HG02885 (cell line): ENCODE measurements around the gene SLC41A1.

Source experiments
- ATAC-seq: cut with Tn5 transposase; IDR thresholded peaks from one replicate; pipeline ENCODE4 v1.9.1; 2021; ENCODE audit warnings: mild to moderate bottlenecking; ENCODE audit not compliant: unreplicated experiment, poor library complexity

SLC41A1 gene

DNA sequence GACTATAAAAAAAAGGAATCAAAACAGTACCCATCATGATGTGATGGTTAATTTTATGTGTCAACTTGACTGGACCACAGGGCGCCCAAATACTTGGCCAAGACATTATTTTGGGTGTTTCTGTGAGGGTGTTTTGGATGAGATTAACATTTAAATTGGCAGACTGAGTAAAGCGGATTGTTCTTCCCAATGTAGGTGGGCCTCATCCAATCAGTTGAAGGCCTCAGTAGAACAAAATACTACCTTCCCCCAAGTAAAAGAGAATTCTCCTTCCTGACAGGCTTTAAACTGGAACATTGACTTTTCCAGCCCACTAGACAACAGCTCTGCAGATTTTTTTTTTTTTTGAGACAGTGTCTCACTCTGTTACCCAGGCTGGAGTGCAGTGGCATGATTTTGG lies 48.4 kb downstream of the SLC41A1 start:
- no peak for ATAC-seq

DNA sequence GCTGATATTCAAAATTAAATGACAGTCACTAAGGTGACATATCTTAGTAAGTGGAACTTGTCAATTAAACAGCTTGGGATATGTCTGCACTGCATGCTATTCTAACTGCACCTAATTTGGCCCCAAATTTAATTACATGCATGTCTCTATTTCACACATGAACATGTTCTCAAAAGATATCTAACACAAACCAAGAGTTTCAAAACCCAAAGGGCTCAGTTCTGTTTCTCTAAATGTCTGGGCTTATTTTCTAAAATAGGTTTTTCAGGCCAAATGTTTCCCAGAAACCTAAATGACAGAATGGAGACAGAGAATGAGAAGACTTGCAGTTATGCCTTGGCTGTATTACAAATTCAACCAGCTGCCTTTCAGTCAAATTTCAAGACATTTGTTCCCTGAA lies 49.0 kb downstream of the SLC41A1 start:
- no peak for ATAC-seq

DNA sequence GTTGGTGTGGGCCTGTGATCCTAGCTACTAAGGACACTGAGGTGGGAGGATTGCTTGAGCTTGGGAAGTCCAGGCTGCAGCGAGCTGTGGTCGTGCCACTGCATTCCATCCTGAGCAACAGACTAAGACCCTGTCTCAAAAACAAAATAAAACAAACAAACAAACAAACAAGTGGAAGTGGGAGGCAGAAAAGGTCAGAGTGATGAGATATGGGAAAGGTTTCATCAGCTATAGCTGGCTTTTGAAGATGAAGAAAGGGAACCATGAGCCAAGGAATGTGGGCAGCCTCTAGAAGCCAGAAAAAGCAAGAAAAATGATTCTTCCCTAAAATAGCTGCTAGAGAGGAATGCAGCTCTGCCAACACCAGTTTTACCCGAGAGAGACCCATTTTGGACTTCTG lies 52.4 kb downstream of the SLC41A1 start:
- ATAC-seq: no peak

DNA sequence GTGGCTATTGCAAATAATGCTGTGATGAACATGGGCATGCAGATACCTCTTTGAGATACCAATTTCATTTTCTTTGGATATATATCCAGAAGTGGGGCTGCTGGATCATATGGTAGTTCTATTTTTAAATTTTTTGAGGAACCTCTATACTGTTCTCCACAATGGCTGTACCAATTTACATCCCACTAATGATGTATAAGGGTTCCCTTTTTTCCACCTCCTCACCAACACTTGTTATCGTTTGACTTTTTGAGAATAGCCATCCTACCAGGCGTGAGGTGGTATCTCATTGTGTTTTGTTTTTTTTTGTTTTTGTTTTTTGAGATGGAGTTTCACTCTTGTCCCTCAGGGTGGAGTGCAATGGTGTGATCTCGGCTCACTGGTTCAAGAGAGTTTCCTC lies 56.4 kb downstream of the SLC41A1 start:
- ATAC-seq: no peak

- no peak for ATAC-seq
These were observed 58.1 kb downstream of the SLC41A1 start for GRCh38 chr1:205754857-205755256.

- ATAC-seq: no peak
These were observed 61.9 kb downstream of the SLC41A1 start for GRCh38 chr1:205751036-205751651.

- peak; percentile 73 for ATAC-seq
These were observed 62.6 kb downstream of the SLC41A1 start, which contains the start of gene NUCKS1 for GRCh38 chr1:205750138-205751035. Gene NUCKS1, minus strand, starts transcription at chr1:205750182. Its CDS starts 209 bp downstream, at chr1:205749973.

GRCh38 chr1:205749234-205750137 lies 63.5 kb downstream of the SLC41A1 start:
- ATAC-seq: peak; percentile 80

GRCh38 chr1:205748403-205749233 lies 64.4 kb downstream of the SLC41A1 start:
- ATAC-seq: peak; percentile 4

GRCh38 chr1:205746757-205747412 lies 66.1 kb downstream of the SLC41A1 start:
- ATAC-seq: no peak

- no peak for ATAC-seq
These were observed 68.6 kb downstream of the SLC41A1 start for GRCh38 chr1:205744403-205744802.

GRCh38 chr1:205743977-205744376 lies 69.0 kb downstream of the SLC41A1 start:
- ATAC-seq: no peak

DNA sequence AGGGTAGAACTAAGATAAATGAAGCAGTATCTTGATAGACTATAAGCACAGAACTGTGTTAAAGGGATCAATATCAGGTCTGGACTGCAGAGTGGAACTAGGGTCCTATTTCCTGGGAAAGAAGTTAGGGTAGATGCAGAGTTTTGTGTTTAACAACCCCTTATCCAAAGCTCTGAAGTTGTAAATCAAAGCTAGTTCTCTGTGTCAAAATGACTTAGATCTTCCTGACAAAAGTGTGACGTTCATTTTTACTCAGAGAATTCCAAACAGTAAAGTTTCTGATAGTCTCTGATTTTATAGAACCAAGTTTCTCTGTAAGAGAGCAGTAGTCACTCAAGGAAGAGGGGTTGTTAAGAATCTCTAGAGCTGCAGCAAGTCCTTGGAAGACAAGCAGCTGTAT lies 71.3 kb downstream of the SLC41A1 start:
- no peak for ATAC-seq

GRCh38 chr1:205739348-205740160 lies 73.4 kb downstream of the SLC41A1 start:
- no peak for ATAC-seq
